PFSK-1 (cell line): ENCODE data around the gene ADD1.

Experiments used
- POLR2AphosphoS5 ChIP-seq: IDR thresholded peaks from 2 replicates; pipeline ENCODE4 v1.6.1; 2012; ENCODE audit warnings: low read depth, mild to moderate bottlenecking, control low read depth, low read length, moderate library complexity
- SIN3A ChIP-seq: IDR thresholded peaks from 2 replicates; pipeline ENCODE4 v1.6.1; 2012; ENCODE audit warnings: mild to moderate bottlenecking, low read length, moderate library complexity, borderline replicate concordance; ENCODE audit not compliant: insufficient read depth
- TAF1 ChIP-seq: IDR thresholded peaks from 2 replicates; pipeline ENCODE4 v1.6.1; 2012; ENCODE audit warnings: low read length, control low read depth, borderline replicate concordance; ENCODE audit not compliant: insufficient read depth

DNA sequence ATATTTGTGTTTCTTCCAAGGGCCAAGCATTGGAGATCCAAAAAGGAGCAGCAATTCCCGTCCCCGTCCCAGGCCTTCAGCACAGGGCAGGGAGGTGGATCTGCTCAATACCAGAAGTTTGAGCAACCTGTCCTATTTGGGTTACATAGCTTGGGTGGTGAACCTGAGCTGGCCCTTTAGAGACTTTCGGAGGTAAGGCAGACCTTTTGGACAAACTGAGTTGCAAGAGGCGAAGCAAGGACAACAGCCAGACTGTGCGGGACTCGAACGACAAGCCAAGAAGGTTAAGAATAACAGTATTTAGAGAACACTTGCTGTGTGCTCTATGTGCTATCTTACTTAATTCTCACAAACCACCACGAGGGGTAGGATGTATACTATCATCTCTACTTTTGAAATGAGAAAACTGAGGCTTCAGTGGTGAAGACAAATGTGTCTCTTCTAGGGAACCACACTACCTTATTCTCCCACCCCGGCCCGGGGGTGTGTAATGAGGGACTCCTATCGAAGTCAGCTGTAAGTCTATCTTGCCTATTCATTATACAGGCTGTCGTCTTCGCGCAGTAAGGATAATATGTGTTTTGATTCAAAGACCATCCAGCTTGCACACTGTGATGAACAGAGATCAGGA is 118.3 kb downstream of the ADD1 start:
- TF ChIP-seq SIN3A (no peak), POLR2AphosphoS5 (no peak), TAF1 (no peak)
